Stimulated activated naive CD8-positive, alpha-beta T cell treated with anti-CD3 and anti-CD28 coated beads, Interleukin-15, Interleukin-2, amounts not matched to agents 100 ng/mL and 50 ng/mL, for 24 hours (primary cell): Measurements from ENCODE around the gene ZBTB22.

Experiments used
- H3K27ac Mint-ChIP-seq: one replicate; pipeline ENCODE4 v1.8.0; 2021; ENCODE audit warnings: mild to moderate bottlenecking, mixed read lengths
- H3K27me3 Mint-ChIP-seq: one replicate; pipeline ENCODE4 v1.8.0; 2021; ENCODE audit warnings: mixed read lengths
- H3K36me3 Mint-ChIP-seq: one replicate; pipeline ENCODE4 v1.8.0; 2021; ENCODE audit warnings: low read depth, mixed read lengths
- H3K4me1 Mint-ChIP-seq: one replicate; pipeline ENCODE4 v1.8.0; 2021; ENCODE audit warnings: low read depth, mixed read lengths
- H3K4me3 Mint-ChIP-seq: one replicate; pipeline ENCODE4 v1.8.0; 2021; ENCODE audit warnings: mild to moderate bottlenecking, mixed read lengths
- H3K9me3 Mint-ChIP-seq: one replicate; pipeline ENCODE4 v1.8.0; 2021; ENCODE audit warnings: mixed read lengths

Gene ZBTB22

DNA sequence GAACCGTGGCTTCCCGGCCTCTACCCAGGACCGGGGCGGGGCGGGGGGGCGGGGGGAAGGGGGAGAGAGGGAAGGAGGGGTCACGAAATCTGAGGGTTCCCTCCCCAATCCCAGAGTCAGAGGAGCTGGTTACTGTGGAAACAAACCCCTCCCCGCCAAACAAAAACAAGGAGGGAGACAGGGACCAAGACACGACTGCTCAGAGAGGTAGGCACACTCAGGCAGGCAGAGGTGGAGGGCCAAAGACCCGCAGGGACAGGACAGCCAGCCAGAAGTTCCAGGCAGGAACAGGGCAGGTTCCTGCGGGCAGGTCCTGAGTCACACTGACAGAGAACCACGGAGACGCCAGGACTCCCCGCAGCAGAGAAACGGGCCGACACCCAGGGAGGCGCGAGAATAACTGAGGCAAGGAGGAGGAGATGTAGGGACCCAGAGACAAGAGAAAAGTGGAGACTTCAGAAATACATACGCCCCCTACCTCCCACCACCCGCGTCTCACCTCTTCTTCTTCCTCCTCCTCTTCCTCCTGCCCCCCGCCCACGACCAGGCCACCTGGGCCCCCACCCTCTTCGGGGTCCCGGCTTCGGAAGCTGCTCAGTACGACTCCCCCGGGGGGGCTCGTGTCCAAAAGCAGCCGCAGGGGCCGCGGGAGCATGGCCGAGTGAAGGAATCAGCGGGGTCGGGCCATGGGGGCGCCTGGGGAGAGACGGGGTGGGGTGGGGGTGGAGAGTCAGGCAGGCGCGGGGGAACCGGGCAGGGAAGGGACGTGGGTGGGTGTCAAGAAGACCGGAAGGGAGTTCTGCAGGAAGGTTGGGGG is 19.4 kb downstream of the ZBTB22 start:
- H3K27me3 Mint-ChIP-seq = no peaks in the 10 kb centered on the region
- H3K27ac Mint-ChIP-seq = peak overlapping the region; percentile 98
- peaks cover 35% of the 10 kb centered on the region for H3K36me3 Mint-ChIP-seq
- no peaks in the 10 kb centered on the region for H3K9me3 Mint-ChIP-seq
- peak overlapping the region; percentile 98 for H3K4me3 Mint-ChIP-seq
- peaks cover 38% of the 10 kb centered on the region for H3K4me1 Mint-ChIP-seq

DNA sequence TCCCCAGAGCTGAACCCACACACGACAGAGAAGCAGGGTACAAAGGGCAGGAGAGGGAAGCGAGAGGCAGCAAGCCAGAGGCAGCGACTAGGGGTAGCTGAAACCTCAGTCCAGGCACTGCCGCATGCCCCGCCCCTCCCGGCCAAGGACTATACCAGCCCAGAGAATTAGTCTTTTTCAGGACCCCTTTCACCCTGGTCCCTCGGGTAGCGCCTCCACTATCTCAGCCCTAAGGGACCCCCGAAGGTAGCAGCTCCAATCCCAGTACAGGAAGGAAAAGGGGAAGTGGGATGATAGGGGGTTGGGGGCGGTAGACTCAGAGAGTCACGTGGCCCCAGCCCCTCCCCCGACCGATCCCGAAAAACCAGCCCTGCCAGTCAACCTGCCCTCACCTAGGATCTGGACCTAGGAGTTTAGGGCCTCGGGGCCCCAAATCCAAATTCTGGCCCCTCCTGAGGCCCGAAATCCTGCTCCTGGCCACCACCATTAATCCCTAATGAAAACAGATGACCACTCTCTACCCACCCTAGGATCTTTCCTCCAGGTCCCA is 20.1 kb downstream of the ZBTB22 start:
- Mint-ChIP-seq H3K4me3 (peak overlapping the region; percentile 98), H3K27me3 (no peaks in the 10 kb centered on the region), H3K27ac (no peak overlapping the region), H3K36me3 (peaks cover 39% of the 10 kb centered on the region), H3K4me1 (peaks cover 38% of the 10 kb centered on the region), H3K9me3 (no peaks in the 10 kb centered on the region)

GRCh38 chr6:33296797-33297405 is 20.6 kb downstream of the ZBTB22 start:
- Mint-ChIP-seq H3K36me3 (peaks cover 40% of the 10 kb centered on the region), H3K4me1 (peaks cover 38% of the 10 kb centered on the region)

DNA sequence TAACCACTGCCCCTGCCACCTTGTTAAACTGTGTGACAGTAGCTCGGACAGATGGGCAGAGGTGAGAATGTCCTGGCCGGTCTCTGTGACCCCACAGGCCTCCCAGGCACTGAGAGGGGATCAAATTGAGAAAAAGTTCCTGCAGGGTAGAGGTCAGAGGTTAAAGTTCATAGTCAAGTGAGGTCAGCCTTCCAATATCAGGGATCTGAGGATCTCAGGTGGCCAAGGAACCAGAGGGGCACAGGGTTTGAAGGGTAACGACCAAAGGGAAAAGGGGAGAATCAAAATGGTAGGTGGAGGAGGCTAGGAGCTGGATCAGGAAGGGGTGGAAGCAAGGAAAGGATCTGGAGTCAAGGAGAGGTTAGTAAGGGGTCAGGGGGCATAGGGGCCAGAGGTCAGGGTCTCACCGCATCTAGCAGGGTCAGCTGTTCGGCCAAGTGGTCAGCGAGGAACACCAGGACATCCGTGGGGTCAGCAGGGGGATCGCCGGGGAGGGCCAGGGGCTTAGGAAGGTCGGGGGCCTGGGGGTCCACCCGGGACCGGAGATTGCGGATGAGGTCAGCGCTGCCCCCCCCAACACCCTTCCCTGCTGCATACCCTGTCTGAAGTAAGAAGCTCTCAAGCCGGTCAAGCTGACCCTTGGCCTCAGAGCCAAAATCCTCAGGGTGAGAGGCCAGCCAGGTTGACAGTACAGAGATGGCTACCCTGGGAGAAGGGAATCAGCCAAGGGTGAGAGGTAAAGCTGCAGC is 21.7 kb downstream of the ZBTB22 start:
- H3K9me3 Mint-ChIP-seq = no peaks in the 10 kb centered on the region
- H3K36me3 Mint-ChIP-seq = peaks cover 39% of the 10 kb centered on the region
- H3K27ac Mint-ChIP-seq = no peak overlapping the region
- no peaks in the 10 kb centered on the region for H3K27me3 Mint-ChIP-seq
- no peak overlapping the region for H3K4me3 Mint-ChIP-seq
- peaks cover 40% of the 10 kb centered on the region for H3K4me1 Mint-ChIP-seq

More at GRCh38 chr6:33296797-33297405, 20.6 kb downstream of the ZBTB22 start:
- Mint-ChIP-seq H3K27ac (peak overlapping the region; percentile 63), H3K9me3 (no peaks in the 10 kb centered on the region), H3K4me3 (peak overlapping the region; percentile 98), H3K27me3 (no peaks in the 10 kb centered on the region)

- H3K36me3 Mint-ChIP-seq = peaks cover 37% of the 10 kb centered on the region
- H3K4me1 Mint-ChIP-seq = peaks cover 38% of the 10 kb centered on the region
- no peaks in the 10 kb centered on the region for H3K9me3 Mint-ChIP-seq
- H3K27me3 Mint-ChIP-seq = no peaks in the 10 kb centered on the region
- H3K4me3 Mint-ChIP-seq = no peak overlapping the region
- H3K27ac Mint-ChIP-seq = peak overlapping the region; percentile 21
These were observed 23.3 kb downstream of the ZBTB22 start for GRCh38 chr6:33294086-33294823.

DNA sequence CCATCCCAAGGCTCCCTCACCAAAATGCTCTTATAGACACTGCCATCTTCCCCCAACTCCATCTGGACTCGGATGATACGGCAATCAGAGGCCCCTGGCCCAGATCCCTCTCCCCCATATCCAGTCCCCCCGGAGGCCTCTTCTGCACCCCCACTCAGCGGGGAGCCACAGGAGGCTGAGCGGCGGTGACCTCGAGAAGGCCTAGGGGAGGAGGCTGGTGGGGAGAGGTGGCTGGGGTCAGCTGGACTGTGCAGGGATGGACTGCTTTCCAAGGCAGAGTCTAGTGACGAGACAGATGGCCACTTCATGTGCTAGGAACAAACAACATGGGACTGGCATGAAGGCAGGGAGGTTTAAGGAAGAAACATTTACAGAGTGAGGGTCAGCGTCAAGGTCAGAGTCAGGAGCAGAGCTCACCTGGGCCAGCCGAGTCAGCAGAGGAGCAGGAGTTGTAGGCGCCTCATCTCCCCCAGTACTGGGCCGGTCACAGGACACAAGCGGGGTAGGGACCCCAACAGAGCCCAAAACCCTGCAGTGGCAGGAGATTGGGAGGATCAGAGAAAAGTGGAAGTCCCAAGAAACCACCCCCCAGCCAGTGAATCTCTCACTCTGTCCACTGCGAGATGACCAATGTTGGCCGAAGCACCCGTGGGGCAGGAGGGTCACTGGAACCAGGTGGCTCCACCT is 24.4 kb downstream of the ZBTB22 start:
- Mint-ChIP-seq H3K27ac (no peak overlapping the region), H3K4me1 (peaks cover 46% of the 10 kb centered on the region), H3K27me3 (no peaks in the 10 kb centered on the region), H3K9me3 (no peaks in the 10 kb centered on the region), H3K4me3 (no peak overlapping the region), H3K36me3 (peaks cover 43% of the 10 kb centered on the region)

- Mint-ChIP-seq H3K27me3 (no peaks in the 10 kb centered on the region), H3K9me3 (no peaks in the 10 kb centered on the region), H3K4me3 (peak overlapping the region; percentile 99), H3K27ac (peak overlapping the region; percentile 98), H3K36me3 (peaks cover 59% of the 10 kb centered on the region), H3K4me1 (peaks cover 50% of the 10 kb centered on the region)
These were observed 27.1 kb downstream of the ZBTB22 start for GRCh38 chr6:33290459-33290858.

DNA sequence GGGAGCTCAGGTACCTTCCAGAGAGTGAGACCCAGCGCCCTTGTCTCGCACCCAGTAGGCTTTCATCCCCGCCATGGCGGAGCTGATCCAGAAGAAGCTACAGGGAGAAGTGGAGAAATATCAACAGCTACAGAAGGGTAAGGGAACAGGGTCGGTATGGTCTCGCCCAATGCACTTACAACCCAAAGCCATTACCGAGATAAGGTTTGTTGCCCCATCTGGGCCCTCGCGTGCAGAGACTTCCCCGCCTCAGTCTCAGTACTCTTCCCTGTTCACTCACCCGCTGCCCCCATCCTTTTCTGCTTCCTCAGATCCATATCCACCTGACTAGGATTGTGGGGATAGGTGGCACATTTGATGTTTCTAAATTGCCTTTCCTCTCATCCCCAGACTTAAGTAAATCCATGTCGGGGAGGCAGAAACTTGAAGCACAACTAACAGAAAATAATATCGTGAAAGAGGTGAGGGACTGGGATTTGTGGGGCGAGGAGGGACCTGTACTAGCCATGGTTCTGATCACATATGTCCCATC is 27.7 kb downstream of the ZBTB22 start:
- Mint-ChIP-seq H3K36me3 (peaks cover 58% of the 10 kb centered on the region), H3K4me1 (peaks cover 50% of the 10 kb centered on the region)

GRCh38 chr6:33288921-33289783 is 28.4 kb downstream of the ZBTB22 start, which contains the start of the genes PFDN6 and WDR46:
PFDN6 (plus strand) TSS chr6:33289601; CDS start chr6:33289857, 256 bp downstream.
WDR46 (minus strand) TSS chr6:33289239; CDS start chr6:33289170, 69 bp downstream.
- H3K27ac Mint-ChIP-seq = peak within 1 kb of the TSS; percentile 98
- peak within 1 kb of the TSS; percentile 99 for H3K4me3 Mint-ChIP-seq
- no peaks in the 10 kb centered on the region for H3K27me3 Mint-ChIP-seq
- H3K36me3 Mint-ChIP-seq = peaks cover 61% of the 10 kb centered on the region
- H3K4me1 Mint-ChIP-seq = peaks cover 50% of the 10 kb centered on the region
- no peaks in the 10 kb centered on the region for H3K9me3 Mint-ChIP-seq

More for the DNA sequence above, 27.7 kb downstream of the ZBTB22 start:
- Mint-ChIP-seq H3K4me3 (peak overlapping the region; percentile 99), H3K27ac (peak overlapping the region; percentile 98), H3K9me3 (no peaks in the 10 kb centered on the region), H3K27me3 (no peaks in the 10 kb centered on the region)

- H3K36me3 Mint-ChIP-seq = peaks cover 60% of the 10 kb centered on the region
- peak overlapping the region; percentile 99 for H3K4me3 Mint-ChIP-seq
- H3K27me3 Mint-ChIP-seq = no peaks in the 10 kb centered on the region
- H3K27ac Mint-ChIP-seq = peak overlapping the region; percentile 98
- no peaks in the 10 kb centered on the region for H3K9me3 Mint-ChIP-seq
- peaks cover 50% of the 10 kb centered on the region for H3K4me1 Mint-ChIP-seq
These were observed 29.2 kb downstream of the ZBTB22 start for GRCh38 chr6:33288141-33288920.

DNA sequence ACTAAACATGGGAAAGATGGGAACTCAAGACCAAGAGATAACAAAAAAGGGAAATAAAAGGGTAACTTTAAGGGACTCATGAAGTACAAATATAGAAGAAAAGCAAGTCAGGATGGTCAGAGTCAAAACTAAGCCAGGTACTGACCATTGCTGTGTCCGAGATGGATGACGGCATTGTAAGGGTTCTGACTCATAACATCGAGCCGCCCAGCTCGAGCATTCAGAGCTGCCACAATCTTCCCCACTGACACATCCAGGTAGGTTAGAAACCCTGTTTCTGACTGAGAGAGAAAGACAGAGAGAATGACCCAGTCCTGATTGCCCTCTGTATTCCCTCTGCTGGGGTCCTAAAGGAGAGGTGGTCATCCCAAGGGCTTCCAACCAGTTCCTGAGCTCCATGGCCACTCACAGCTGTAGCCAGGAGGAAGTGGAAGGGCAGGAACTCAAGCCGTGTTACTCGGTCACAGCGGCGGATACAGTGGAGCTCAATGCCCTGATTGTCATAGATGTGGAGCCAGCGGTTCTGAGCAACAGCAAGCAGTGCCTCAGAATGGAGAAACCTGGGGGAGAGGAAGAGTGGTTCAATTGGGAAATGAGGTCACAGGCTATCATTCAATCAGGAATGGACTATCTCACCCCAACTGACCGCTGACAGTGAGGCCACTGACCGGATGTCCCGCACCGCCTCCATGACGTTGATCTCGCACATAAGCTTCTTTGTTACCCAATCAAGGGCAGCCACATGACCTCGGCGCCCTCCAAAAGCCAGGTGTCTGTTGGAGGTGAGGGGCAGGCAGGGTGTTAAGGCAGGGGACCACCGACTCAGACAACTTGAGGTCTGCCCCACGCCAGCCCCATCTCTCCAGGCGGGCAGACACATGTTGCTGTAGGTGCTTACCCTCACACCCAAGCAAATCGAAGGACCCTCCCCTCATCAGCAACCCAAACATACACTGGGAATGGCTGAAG is 30.3 kb downstream of the ZBTB22 start:
- H3K27me3 Mint-ChIP-seq = no peaks in the 10 kb centered on the region
- H3K36me3 Mint-ChIP-seq = peaks cover 59% of the 10 kb centered on the region
- H3K4me3 Mint-ChIP-seq = peak overlapping the region; percentile 99
- H3K9me3 Mint-ChIP-seq = no peaks in the 10 kb centered on the region
- H3K27ac Mint-ChIP-seq = peak overlapping the region; percentile 98
- peaks cover 50% of the 10 kb centered on the region for H3K4me1 Mint-ChIP-seq
